GM12874 (cell line): ENCODE data around the gene NHS.

Experiments
- TF ChIP-seq, protein P1 (sequence below): IDR thresholded peaks from 2 replicates; pipeline ENCODE4 v1.5.1; 2011; ENCODE audit warnings: low read depth, mild to moderate bottlenecking, control low read depth, low read length, moderate library complexity; ENCODE audit not compliant: insufficient read depth

The NHS gene

DNA sequence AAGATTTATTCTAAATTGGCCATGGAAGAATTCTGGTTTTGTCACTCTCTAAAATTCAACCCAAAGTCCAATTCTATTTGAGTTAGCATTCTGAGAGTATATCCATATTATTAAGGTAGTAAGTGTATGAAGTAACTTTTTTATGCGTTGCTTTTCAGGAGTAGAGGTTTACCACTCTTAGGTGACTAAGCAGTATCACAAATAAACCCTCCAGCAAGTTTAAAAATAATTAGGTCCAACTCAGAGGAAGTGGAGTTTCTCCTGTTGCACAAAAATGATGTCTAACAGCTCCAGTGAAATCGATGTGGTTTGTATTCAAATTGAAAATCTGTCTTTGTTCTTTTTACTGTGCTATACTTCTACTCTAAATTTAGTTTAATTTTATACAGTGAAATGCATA is 368.9 kb downstream of the NHS start:
- TF ChIP-seq, protein P1, sequence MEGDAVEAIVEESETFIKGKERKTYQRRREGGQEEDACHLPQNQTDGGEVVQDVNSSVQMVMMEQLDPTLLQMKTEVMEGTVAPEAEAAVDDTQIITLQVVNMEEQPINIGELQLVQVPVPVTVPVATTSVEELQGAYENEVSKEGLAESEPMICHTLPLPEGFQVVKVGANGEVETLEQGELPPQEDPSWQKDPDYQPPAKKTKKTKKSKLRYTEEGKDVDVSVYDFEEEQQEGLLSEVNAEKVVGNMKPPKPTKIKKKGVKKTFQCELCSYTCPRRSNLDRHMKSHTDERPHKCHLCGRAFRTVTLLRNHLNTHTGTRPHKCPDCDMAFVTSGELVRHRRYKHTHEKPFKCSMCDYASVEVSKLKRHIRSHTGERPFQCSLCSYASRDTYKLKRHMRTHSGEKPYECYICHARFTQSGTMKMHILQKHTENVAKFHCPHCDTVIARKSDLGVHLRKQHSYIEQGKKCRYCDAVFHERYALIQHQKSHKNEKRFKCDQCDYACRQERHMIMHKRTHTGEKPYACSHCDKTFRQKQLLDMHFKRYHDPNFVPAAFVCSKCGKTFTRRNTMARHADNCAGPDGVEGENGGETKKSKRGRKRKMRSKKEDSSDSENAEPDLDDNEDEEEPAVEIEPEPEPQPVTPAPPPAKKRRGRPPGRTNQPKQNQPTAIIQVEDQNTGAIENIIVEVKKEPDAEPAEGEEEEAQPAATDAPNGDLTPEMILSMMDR, result no peak

DNA sequence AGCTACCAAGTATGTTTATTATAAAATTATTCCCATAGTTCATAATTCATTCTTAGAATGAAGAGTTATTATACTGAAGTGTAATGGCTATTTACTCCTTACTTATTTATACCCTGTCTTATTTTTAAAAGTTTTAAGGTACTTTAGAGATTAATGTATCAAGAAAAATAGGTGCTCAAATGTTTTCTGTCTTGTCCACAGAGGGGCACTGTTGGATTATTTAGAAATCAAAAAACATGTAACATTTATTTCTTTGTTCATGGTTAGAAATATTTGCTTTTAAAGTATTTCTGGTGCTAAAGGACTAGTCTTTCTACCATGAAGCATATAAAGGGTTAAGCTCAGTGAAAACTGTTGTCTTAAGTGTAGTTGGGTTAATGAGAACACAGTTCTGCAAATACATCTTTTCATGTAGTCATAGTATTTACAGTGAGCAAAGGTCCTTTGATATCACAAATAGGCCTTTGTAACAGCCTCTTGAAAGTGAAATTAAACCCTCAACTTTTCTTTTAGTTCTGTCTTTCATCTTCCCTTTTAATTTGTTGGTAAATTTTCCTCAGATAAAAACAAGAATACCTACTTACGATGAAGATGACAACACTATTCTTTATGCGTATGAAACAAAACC is 370.0 kb downstream of the NHS start:
- TF ChIP-seq, protein P1, result no peak

DNA sequence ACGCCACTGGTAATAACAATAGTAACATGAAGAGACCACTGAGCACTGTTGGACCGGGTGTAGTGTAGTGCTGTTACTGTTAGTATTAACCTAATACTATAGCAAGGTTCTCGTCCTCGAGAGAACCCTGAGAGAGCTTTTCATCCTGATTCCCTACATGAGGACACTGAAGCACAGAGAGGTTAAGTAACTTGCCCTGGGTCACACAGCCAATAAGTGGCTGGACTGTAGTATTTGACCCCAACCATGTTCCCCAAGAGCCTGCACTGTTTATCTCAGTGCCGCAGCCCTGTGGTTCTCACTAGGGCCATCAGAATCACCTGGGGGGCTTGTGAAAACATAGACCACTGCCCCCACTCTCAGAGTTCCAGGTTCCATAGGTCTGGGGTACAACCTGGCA is 372.7 kb downstream of the NHS start:
- TF ChIP-seq, protein P1, result no peak

DNA sequence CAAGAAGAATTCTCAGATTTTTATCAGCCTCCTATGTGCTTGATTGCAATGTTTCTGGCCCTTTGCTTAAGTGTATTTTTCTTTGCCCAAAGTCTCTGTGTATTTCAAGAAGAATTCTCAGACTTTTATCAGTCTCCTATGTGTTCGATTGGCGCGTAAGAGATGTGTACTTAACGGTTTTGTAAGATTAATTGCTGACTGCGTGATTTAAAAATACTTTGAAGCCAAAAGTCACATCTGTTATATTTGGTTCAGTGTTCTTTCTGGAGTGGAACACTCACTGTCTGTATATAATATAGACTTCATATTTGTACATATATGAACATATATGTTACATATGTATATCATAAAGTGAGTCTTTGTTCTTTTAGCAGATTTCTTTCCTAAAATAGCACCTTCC is 373.7 kb downstream of the NHS start:
- TF ChIP-seq, protein P1, result no peak

DNA sequence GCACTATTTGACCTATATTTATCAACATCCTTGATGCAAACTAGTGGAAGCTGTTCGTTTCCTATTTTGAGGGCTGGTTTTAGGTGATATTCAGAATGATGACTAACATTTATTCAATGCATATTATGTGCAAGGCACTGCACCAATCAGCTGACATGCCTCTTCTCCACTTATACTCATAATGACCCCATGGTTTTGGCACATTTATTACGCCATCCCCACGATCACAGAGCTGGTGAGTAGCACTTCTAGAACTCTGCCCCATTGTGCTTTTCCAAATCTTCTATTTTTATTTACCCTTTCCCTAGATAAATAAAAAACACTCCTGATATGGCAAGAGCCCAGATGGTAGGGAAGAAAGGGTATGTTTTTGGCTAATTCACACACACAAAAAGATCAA is 375.4 kb downstream of the NHS start:
- TF ChIP-seq, protein P1, result no peak

DNA sequence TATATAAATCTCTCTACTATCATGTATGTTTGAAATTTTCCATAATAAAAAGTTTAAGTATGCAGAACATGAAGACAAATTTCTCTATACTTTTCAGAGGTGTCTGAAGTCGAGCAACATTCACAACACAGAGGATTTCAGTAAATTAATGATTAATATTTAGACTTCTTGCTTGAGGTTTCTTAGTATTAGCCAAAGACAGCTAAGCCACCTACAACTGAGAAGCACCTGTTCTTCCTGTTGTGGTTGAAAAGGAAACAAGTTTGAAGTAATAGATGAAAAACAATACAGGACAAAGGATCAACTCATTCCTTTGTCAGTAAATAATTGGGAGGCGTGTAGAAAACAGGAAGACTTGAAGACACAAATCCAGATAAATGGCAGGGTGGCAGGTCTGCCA is 383.4 kb downstream of the NHS start:
- TF ChIP-seq, protein P1, result no peak

DNA sequence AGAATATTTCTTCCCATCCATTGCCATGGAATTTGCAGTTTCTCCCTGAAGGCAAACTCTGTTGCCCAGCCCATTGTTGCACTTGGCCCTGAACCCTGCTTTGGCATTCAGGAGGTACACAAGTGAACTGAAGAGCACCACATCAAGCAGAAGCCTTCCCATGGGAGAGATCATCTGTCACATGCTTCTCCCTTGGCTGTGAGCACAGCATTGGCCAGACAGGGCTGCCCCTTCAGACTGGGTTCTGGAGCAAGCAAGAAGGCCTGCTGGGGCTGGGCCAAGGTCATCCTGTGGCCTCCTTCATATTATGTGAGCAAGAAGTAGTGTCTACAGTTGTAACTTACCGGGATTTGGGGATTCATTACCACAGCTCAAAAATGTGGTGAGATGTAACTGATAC is 385.0 kb downstream of the NHS start:
- TF ChIP-seq, protein P1, result no peak
